ENCODE measurements around the gene ARHGAP24. TPM values are rescaled to one million over a fixed set of nuclear protein-coding genes. Genes with fewer than 3 reads are reported as not detected.

The ARHGAP24 gene
- total RNA-seq, 1 donor, result 52.5 TPM

- no peaks in the 10 kb centered on the region for H3K36me3 ChIP-seq (ENCODE audit: insufficient read depth, low read length)
- H3K9me3 ChIP-seq (ENCODE audit: low read depth, low read length), result no peaks in the 10 kb centered on the region
- H3K4me1 ChIP-seq (ENCODE audit: insufficient read depth, low read length), result no peaks in the 10 kb centered on the region
- no peaks in the 10 kb centered on the region for H3K79me2 ChIP-seq (ENCODE audit: insufficient read depth, low read length)
- H3K27me3 ChIP-seq (ENCODE audit: insufficient read depth, low read length), result no peaks in the 10 kb centered on the region
- no peaks in the 10 kb centered on the region for H4K20me1 ChIP-seq (ENCODE audit: insufficient read depth, low read length)
- no peak overlapping the region for H2AFZ ChIP-seq (ENCODE audit: low read length)
- no peak overlapping the region for H3K4me2 ChIP-seq (ENCODE audit: insufficient read depth, low read length)
- no peak overlapping the region for H3K27ac ChIP-seq (ENCODE audit: low read depth, low read length)
- H3K4me3 ChIP-seq (ENCODE audit: insufficient read depth, low read length), result no peak overlapping the region
- DNase-seq (ENCODE audit: insufficient read length, low spot score, missing footprints), result no peak
- TF ChIP-seq, protein P1, sequence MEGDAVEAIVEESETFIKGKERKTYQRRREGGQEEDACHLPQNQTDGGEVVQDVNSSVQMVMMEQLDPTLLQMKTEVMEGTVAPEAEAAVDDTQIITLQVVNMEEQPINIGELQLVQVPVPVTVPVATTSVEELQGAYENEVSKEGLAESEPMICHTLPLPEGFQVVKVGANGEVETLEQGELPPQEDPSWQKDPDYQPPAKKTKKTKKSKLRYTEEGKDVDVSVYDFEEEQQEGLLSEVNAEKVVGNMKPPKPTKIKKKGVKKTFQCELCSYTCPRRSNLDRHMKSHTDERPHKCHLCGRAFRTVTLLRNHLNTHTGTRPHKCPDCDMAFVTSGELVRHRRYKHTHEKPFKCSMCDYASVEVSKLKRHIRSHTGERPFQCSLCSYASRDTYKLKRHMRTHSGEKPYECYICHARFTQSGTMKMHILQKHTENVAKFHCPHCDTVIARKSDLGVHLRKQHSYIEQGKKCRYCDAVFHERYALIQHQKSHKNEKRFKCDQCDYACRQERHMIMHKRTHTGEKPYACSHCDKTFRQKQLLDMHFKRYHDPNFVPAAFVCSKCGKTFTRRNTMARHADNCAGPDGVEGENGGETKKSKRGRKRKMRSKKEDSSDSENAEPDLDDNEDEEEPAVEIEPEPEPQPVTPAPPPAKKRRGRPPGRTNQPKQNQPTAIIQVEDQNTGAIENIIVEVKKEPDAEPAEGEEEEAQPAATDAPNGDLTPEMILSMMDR (IDR thresholded peaks at IDR 0.05; ENCODE audit: extremely low read depth, low read depth, low read length), result no peak
These were observed 128.7 kb downstream of the ARHGAP24 start for GRCh38 chr4:85603437-85604336.

GRCh38 chr4:85606505-85606904 is 131.6 kb downstream of the ARHGAP24 start:
- TF ChIP-seq, protein P1 (IDR thresholded peaks at IDR 0.05; ENCODE audit: extremely low read depth, low read depth, low read length), result no peak
- no peaks in the 10 kb centered on the region for H3K36me3 ChIP-seq (ENCODE audit: insufficient read depth, low read length)
- no peak overlapping the region for H3K4me2 ChIP-seq (ENCODE audit: insufficient read depth, low read length)
- no peak overlapping the region for H2AFZ ChIP-seq (ENCODE audit: low read length)
- no peaks in the 10 kb centered on the region for H4K20me1 ChIP-seq (ENCODE audit: insufficient read depth, low read length)
- no peaks in the 10 kb centered on the region for H3K9me3 ChIP-seq (ENCODE audit: low read depth, low read length)
- no peak overlapping the region for H3K4me3 ChIP-seq (ENCODE audit: insufficient read depth, low read length)
- no peaks in the 10 kb centered on the region for H3K79me2 ChIP-seq (ENCODE audit: insufficient read depth, low read length)
- no peaks in the 10 kb centered on the region for H3K4me1 ChIP-seq (ENCODE audit: insufficient read depth, low read length)
- DNase-seq (ENCODE audit: insufficient read length, low spot score, missing footprints), result no peak
- H3K27ac ChIP-seq (ENCODE audit: low read depth, low read length), result no peak overlapping the region
- no peaks in the 10 kb centered on the region for H3K27me3 ChIP-seq (ENCODE audit: insufficient read depth, low read length)

- H4K20me1 ChIP-seq (ENCODE audit: insufficient read depth, low read length), result no peaks in the 10 kb centered on the region
- H3K4me3 ChIP-seq (ENCODE audit: insufficient read depth, low read length), result no peak overlapping the region
- H3K9me3 ChIP-seq (ENCODE audit: low read depth, low read length), result no peaks in the 10 kb centered on the region
- H2AFZ ChIP-seq (ENCODE audit: low read length), result no peak overlapping the region
- no peaks in the 10 kb centered on the region for H3K36me3 ChIP-seq (ENCODE audit: insufficient read depth, low read length)
- H3K27ac ChIP-seq (ENCODE audit: low read depth, low read length), result no peak overlapping the region
- TF ChIP-seq, protein P1 (IDR thresholded peaks at IDR 0.05; ENCODE audit: extremely low read depth, low read depth, low read length), result no peak
- DNase-seq (ENCODE audit: insufficient read length, low spot score, missing footprints), result no peak
- no peaks in the 10 kb centered on the region for H3K27me3 ChIP-seq (ENCODE audit: insufficient read depth, low read length)
- H3K4me1 ChIP-seq (ENCODE audit: insufficient read depth, low read length), result no peaks in the 10 kb centered on the region
- no peak overlapping the region for H3K4me2 ChIP-seq (ENCODE audit: insufficient read depth, low read length)
- H3K79me2 ChIP-seq (ENCODE audit: insufficient read depth, low read length), result no peaks in the 10 kb centered on the region
These were observed 132.7 kb downstream of the ARHGAP24 start for GRCh38 chr4:85607624-85608023.

DNA sequence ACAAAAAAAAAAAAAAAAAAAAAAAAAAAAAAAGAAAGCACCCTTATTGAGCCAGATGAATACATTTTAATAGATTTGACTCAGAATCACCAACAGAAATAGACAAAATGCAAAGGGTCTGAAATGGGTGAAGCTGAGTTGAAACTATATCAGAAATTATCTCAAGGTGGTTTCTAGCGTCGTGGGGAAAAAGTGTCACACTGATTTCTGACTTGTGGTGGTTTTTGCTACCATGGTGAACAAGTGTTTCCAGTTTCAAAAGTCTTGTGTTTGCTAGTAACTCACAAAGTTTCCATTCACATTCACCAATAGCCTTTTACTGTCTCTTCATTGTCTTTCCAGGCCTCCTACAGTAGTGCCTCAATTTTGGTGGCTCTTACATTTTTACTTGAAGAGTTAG is 135.5 kb downstream of the ARHGAP24 start:
- H4K20me1 ChIP-seq (ENCODE audit: insufficient read depth, low read length), result no peaks in the 10 kb centered on the region
- TF ChIP-seq, protein P1 (IDR thresholded peaks at IDR 0.05; ENCODE audit: extremely low read depth, low read depth, low read length), result no peak
- no peak overlapping the region for H3K4me3 ChIP-seq (ENCODE audit: insufficient read depth, low read length)
- no peaks in the 10 kb centered on the region for H3K4me1 ChIP-seq (ENCODE audit: insufficient read depth, low read length)
- H3K9me3 ChIP-seq (ENCODE audit: low read depth, low read length), result no peaks in the 10 kb centered on the region
- no peaks in the 10 kb centered on the region for H3K79me2 ChIP-seq (ENCODE audit: insufficient read depth, low read length)
- H3K4me2 ChIP-seq (ENCODE audit: insufficient read depth, low read length), result no peak overlapping the region
- no peak for DNase-seq (ENCODE audit: insufficient read length, low spot score, missing footprints)
- H3K27me3 ChIP-seq (ENCODE audit: insufficient read depth, low read length), result no peaks in the 10 kb centered on the region
- H3K36me3 ChIP-seq (ENCODE audit: insufficient read depth, low read length), result no peaks in the 10 kb centered on the region
- H2AFZ ChIP-seq (ENCODE audit: low read length), result no peak overlapping the region
- no peak overlapping the region for H3K27ac ChIP-seq (ENCODE audit: low read depth, low read length)
